CD14-positive monocyte (primary cell): ENCODE results near the gene ETFRF1. TPM values are rescaled to one million over a fixed set of nuclear protein-coding genes. Genes with fewer than 3 reads are reported as not detected.

ENCODE experiments used
- DNase-seq, 3 donors: peaks; one replicate each; pipeline ENCODE4 v3.0.0-alpha.2; 2011 to 2022
- H2AFZ ChIP-seq: 2 replicates; pipeline ENCODE4 v1.6.0; 2012; ENCODE audit warnings: mild to moderate bottlenecking, low read depth, low read length, inconsistent platforms; ENCODE audit not compliant: insufficient read depth, poor library complexity, severe bottlenecking
- H3K27ac ChIP-seq, 2 donors: 1 replicate in 1 of 2; 2 replicates in 1 of 2; pipeline ENCODE4 v1.5.1; 2012 to 2013; ENCODE audit warnings: low read length in 2 of 2, control low read depth in 1 of 2, inconsistent platforms in 1 of 2, low read depth in 1 of 2, mild to moderate bottlenecking in 1 of 2
- H3K27me3 ChIP-seq, 2 donors: one replicate each; pipeline versions ENCODE4 v1.6.0 to v1.6.1; 2011 to 2013; ENCODE audit warnings: low read length in 2 of 2; ENCODE audit not compliant: control insufficient read depth in 2 of 2, insufficient read depth in 2 of 2
- H3K36me3 ChIP-seq, 2 donors: replicated peaks in 1 of 2; 1 replicate in 1 of 2; 2 replicates in 1 of 2; pipeline versions ENCODE4 v1.5.1 to v1.6.1; 2012 to 2013; ENCODE audit warnings: low read length in 2 of 2, control low read depth in 1 of 2, inconsistent platforms in 1 of 2, mild to moderate bottlenecking in 1 of 2; ENCODE audit not compliant: insufficient read depth in 2 of 2, control insufficient read depth in 1 of 2
- H3K4me1 ChIP-seq, 2 donors: 1 replicate in 1 of 2; 2 replicates in 1 of 2; pipeline versions ENCODE4 v1.5.1 to v1.6.1; 2012 to 2013; ENCODE audit warnings: low read length in 2 of 2, control low read depth in 1 of 2, inconsistent platforms in 1 of 2, mild to moderate bottlenecking in 1 of 2, moderate library complexity in 1 of 2; ENCODE audit not compliant: insufficient read depth in 2 of 2, control insufficient read depth in 1 of 2
- H3K4me2 ChIP-seq: replicated peaks from 2 replicates; pipeline ENCODE3; 2012; ENCODE audit warnings: low read length, moderate library complexity, mild to moderate bottlenecking; ENCODE audit not compliant: poor library complexity, severe bottlenecking; ENCODE audit errors: extremely low read depth
- H3K4me3 ChIP-seq, 3 experiments: fragments of 200-600 bp in 1 of 3; sonication (generic) in 1 of 3; replicated peaks in 1 of 3; 1 replicate in 2 of 3; 2 replicates in 1 of 3; pipeline ENCODE4 v1.5.1; 2011 to 2013; ENCODE audit warnings: low read length in 3 of 3, mild to moderate bottlenecking in 3 of 3, control low read depth in 2 of 3, low read depth in 2 of 3, inconsistent platforms in 1 of 3, moderate library complexity in 1 of 3
- H3K79me2 ChIP-seq: 2 replicates; pipeline ENCODE4 v1.6.0; 2012; ENCODE audit warnings: mild to moderate bottlenecking, control low read depth, inconsistent platforms, low read length, moderate library complexity; ENCODE audit not compliant: insufficient read depth
- H3K9ac ChIP-seq: 2 replicates; pipeline ENCODE4 v1.6.0; 2017; ENCODE audit warnings: low read length, mild to moderate bottlenecking; ENCODE audit not compliant: insufficient read depth, poor library complexity, severe bottlenecking
- H3K9me3 ChIP-seq, 2 donors: replicated peaks in 1 of 2; 1 replicate in 1 of 2; 2 replicates in 1 of 2; pipeline versions ENCODE4 v1.5.1 to v1.6.1; 2012 to 2013; ENCODE audit warnings: low read length in 2 of 2, control low read depth in 1 of 2; ENCODE audit not compliant: control insufficient read depth in 1 of 2, insufficient read depth in 1 of 2
- H4K20me1 ChIP-seq: 2 replicates; pipeline ENCODE4 v1.6.0; 2012; ENCODE audit warnings: mild to moderate bottlenecking, low read length, control low read depth, moderate library complexity; ENCODE audit not compliant: insufficient read depth
- H3K27ac Mint-ChIP-seq, 7 donors: one replicate each; pipeline ENCODE4 v1.8.0; 2020; ENCODE audit warnings: mild to moderate bottlenecking in 7 of 7, mixed read lengths in 7 of 7, moderate library complexity in 6 of 7, inconsistent platforms in 2 of 7
- H3K27me3 Mint-ChIP-seq, 3 donors: one replicate each; pipeline ENCODE4 v1.8.0; 2021 to 2022; ENCODE audit warnings: low read depth in 3 of 3, mild to moderate bottlenecking in 3 of 3, mixed read lengths in 3 of 3, moderate library complexity in 3 of 3, inconsistent platforms in 1 of 3
- H3K36me3 Mint-ChIP-seq, 2 donors: one replicate each; pipeline ENCODE4 v1.8.0; 2020; ENCODE audit warnings: mixed read lengths in 2 of 2, inconsistent platforms in 1 of 2, mild to moderate bottlenecking in 1 of 2
- H3K4me1 Mint-ChIP-seq: one replicate; pipeline ENCODE4 v1.8.0; 2020; ENCODE audit warnings: mild to moderate bottlenecking, mixed read lengths
- H3K4me3 Mint-ChIP-seq, 2 donors: one replicate each; pipeline ENCODE4 v1.8.0; 2020; ENCODE audit warnings: mild to moderate bottlenecking in 2 of 2, mixed read lengths in 2 of 2, moderate library complexity in 1 of 2
- H3K9me3 Mint-ChIP-seq, 7 donors: one replicate each; pipeline ENCODE4 v1.8.0; 2020 to 2022; ENCODE audit warnings: mixed read lengths in 7 of 7, mild to moderate bottlenecking in 6 of 7, moderate library complexity in 6 of 7, inconsistent platforms in 2 of 7
- WGBS: methylation state at CpG from one replicate; pipeline ENCODE4 v1.1.5; 2013; ENCODE audit warnings: missing lambda C conversion rate; ENCODE audit not compliant: insufficient coverage; 5-methylcytosine and 5-hydroxymethylcytosine counted together
- intact Hi-C, 2 donors: fragments of 100-400 bp; cut with micrococcal nuclease; formaldehyde crosslinking; loops; one replicate each; pipeline versions ENCODE4 v1.15.0 to v1.15.1; 2023
- polyA plus RNA-seq, 3 donors: library from polyadenylated mRNA; depleted of rRNA in 1 of 3; unstranded in 2 of 3; stranded (reverse) in 1 of 3; fragments of 300-500 nt in 2 of 3; fragments of >200 nt in 1 of 3; fragmentation: Illumina TruSeq in 2 of 3; gene quantifications; 1 replicate in 2 of 3; 2 replicates in 1 of 3; pipeline ENCODE4 v1.2.3, GENCODE V29; 2012 to 2021
- TF ChIP-seq, protein P1 (sequence below): fragments of 200-600 bp; IDR thresholded peaks from one replicate; pipeline ENCODE4 v1.8.0; 2022; ENCODE audit warnings: antibody characterized with exemption, mild to moderate bottlenecking

ETFRF1 gene
- polyA plus RNA-seq, 3 donors, result 9.8 to 28.9 (median 16.0) TPM

DNA sequence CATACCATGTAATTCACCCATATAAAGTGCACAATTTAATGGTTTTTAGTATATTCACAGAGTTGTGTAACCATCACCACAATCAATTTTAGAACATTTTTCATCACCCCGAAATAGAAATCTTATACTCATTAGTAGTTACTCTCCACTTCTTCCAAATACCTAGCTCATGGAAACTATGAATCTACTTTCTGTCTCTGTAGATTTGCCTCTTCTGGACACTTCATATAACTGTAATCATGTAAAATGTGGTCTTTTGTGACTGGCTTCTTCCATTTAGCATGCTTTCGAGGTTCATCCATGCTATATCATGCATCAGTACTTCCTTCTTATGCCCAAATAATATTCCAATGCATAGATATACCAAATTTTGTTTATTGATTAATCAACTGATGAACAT, 10.9 kb upstream of the ETFRF1 start:
- H3K4me2 ChIP-seq, result no peak overlapping the region
- H3K4me3 Mint-ChIP-seq, result no peak overlapping the region
- no peaks in the 10 kb centered on the region for H3K36me3 Mint-ChIP-seq
- TF ChIP-seq, protein P1, sequence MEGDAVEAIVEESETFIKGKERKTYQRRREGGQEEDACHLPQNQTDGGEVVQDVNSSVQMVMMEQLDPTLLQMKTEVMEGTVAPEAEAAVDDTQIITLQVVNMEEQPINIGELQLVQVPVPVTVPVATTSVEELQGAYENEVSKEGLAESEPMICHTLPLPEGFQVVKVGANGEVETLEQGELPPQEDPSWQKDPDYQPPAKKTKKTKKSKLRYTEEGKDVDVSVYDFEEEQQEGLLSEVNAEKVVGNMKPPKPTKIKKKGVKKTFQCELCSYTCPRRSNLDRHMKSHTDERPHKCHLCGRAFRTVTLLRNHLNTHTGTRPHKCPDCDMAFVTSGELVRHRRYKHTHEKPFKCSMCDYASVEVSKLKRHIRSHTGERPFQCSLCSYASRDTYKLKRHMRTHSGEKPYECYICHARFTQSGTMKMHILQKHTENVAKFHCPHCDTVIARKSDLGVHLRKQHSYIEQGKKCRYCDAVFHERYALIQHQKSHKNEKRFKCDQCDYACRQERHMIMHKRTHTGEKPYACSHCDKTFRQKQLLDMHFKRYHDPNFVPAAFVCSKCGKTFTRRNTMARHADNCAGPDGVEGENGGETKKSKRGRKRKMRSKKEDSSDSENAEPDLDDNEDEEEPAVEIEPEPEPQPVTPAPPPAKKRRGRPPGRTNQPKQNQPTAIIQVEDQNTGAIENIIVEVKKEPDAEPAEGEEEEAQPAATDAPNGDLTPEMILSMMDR, result no peak
- H3K36me3 ChIP-seq, result no peaks in the 10 kb centered on the region
- WGBS, result no CpG with 5 or more reads among the region's 2 CpGs
- no peak overlapping the region for H3K4me3 ChIP-seq
- H3K79me2 ChIP-seq, result no peaks in the 10 kb centered on the region
- H3K4me1 ChIP-seq, result no peaks in the 10 kb centered on the region
- H3K9me3 Mint-ChIP-seq, result peaks cover 0 to 2% (median 0%) of the 10 kb centered on the region in 7 donors
- no peak overlapping the region for H3K27ac Mint-ChIP-seq
- DNase-seq, result no peak
- no peaks in the 10 kb centered on the region for H3K27me3 ChIP-seq
- no peak overlapping the region for H3K9ac ChIP-seq
- H4K20me1 ChIP-seq, result no peaks in the 10 kb centered on the region
- H2AFZ ChIP-seq, result no peak overlapping the region
- peaks cover 3% of the 10 kb centered on the region for H3K4me1 Mint-ChIP-seq
- intact Hi-C loops, result no loop called here
- H3K27ac ChIP-seq, result no peak overlapping the region
- H3K27me3 Mint-ChIP-seq, result peaks cover 0 to 3% (median 1%) of the 10 kb centered on the region in 3 donors
- no peaks in the 10 kb centered on the region for H3K9me3 ChIP-seq

- Mint-ChIP-seq H3K4me1 (peaks cover 3% of the 10 kb centered on the region), H3K9me3 (no peaks in the 10 kb centered on the region), H3K27me3 (peaks cover 0 to 3% (median 1%) of the 10 kb centered on the region in 3 donors), H3K36me3 (no peaks in the 10 kb centered on the region), H3K27ac (no peak overlapping the region), H3K4me3 (no peak overlapping the region)
- WGBS, result 100% methylated on average over 1 of the region's 4 CpGs
- Histone ChIP-seq H3K27ac (no peak overlapping the region), H3K4me2 (no peak overlapping the region), H3K4me3 (no peak overlapping the region), H3K4me1 (no peaks in the 10 kb centered on the region), H3K36me3 (no peaks in the 10 kb centered on the region), H3K9ac (no peak overlapping the region), H3K79me2 (no peaks in the 10 kb centered on the region), H4K20me1 (no peaks in the 10 kb centered on the region), H3K27me3 (no peaks in the 10 kb centered on the region), H3K9me3 (no peaks in the 10 kb centered on the region), H2AFZ (no peak overlapping the region)
- no peak for DNase-seq
- TF ChIP-seq, protein P1, result no peak
- intact Hi-C loops, result no loop called here
Measured at GRCh38 chr12:25186038-25186787, 8.8 kb upstream of the ETFRF1 start.
